T-helper 1 cell treated with Interleukin-12 subunit alpha and Interleukin-12 subunit beta and Interleukin-4 antibody, amounts not matched to agents 30 μg/mL and 1 μg/mL, for 36 hours (primary cell): ENCODE results near the gene RAD23B.

Experiments
- H3K27ac Mint-ChIP-seq: one replicate; pipeline ENCODE4 v1.8.0; 2021; ENCODE audit warnings: mild to moderate bottlenecking, mixed read lengths
- H3K27me3 Mint-ChIP-seq: one replicate; pipeline ENCODE4 v1.8.0; 2021; ENCODE audit warnings: low read depth, mixed read lengths
- H3K36me3 Mint-ChIP-seq: one replicate; pipeline ENCODE4 v1.8.0; 2021; ENCODE audit warnings: low read depth, mixed read lengths
- H3K4me1 Mint-ChIP-seq: one replicate; pipeline ENCODE4 v1.8.0; 2021; ENCODE audit warnings: low read depth, mixed read lengths
- H3K4me3 Mint-ChIP-seq: one replicate; pipeline ENCODE4 v1.8.0; 2021; ENCODE audit warnings: mild to moderate bottlenecking, moderate library complexity, mixed read lengths
- H3K9me3 Mint-ChIP-seq: one replicate; pipeline ENCODE4 v1.8.0; 2021; ENCODE audit warnings: mixed read lengths

RAD23B gene

GRCh38 chr9:107276966-107277710 is 5.9 kb upstream of the RAD23B start:
- Mint-ChIP-seq H3K27ac (no peak overlapping the region), H3K4me3 (no peak overlapping the region)

GRCh38 chr9:107277801-107278200 is 5.3 kb upstream of the RAD23B start:
- Mint-ChIP-seq H3K27me3 (peaks cover 25% of the 10 kb centered on the region), H3K9me3 (no peaks in the 10 kb centered on the region), H3K36me3 (no peaks in the 10 kb centered on the region), H3K4me3 (no peak overlapping the region), H3K4me1 (peaks cover 24% of the 10 kb centered on the region), H3K27ac (no peak overlapping the region)

More at GRCh38 chr9:107276966-107277710, 5.9 kb upstream of the RAD23B start:
- Mint-ChIP-seq H3K9me3 (no peaks in the 10 kb centered on the region), H3K27me3 (peaks cover 25% of the 10 kb centered on the region), H3K36me3 (no peaks in the 10 kb centered on the region), H3K4me1 (peaks cover 22% of the 10 kb centered on the region)

DNA sequence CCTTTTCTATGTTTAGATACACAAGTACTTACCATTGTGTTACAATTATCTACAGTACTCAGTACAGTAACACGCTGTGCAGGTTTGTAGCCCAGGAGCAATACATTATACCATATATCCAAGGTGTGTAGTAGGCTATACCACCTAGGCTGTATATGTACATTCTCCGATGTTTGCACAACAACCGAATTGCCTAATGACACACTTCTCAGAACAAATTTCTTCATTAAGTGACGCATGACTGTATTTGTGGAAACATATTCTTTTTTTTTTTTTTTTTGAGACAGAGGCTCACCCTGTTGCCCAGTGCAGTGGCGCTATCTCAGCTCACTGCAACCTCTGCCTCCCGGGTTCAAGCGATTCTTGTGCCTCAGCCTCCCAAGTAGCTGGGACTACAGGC is 4.0 kb upstream of the RAD23B start:
- H3K36me3 Mint-ChIP-seq: no peaks in the 10 kb centered on the region
- H3K9me3 Mint-ChIP-seq: no peaks in the 10 kb centered on the region
- H3K27me3 Mint-ChIP-seq: peaks cover 16% of the 10 kb centered on the region
- H3K4me1 Mint-ChIP-seq: peaks cover 19% of the 10 kb centered on the region
- H3K4me3 Mint-ChIP-seq: no peak overlapping the region
- H3K27ac Mint-ChIP-seq: no peak overlapping the region

DNA sequence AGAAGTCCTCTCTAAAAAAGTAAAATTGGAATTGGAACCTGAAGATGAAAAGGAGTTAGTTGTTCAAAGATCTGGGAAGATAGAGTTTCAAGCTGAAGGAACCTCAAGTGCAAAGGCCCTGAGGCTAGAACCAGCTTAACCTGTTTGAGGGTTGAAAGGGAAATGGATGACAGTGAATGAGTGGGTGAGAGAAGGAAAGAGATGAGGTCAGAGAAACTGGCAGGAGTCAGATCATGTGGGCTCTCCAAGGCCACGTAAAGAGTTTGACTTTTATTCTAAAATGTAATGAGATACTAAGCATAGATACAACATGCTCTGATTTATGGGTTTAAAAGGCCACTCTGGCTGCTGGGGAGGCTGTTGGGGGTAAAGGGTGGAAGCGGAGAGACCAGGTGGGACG is 2.5 kb upstream of the RAD23B start:
- Mint-ChIP-seq H3K27ac (no peak overlapping the region), H3K27me3 (peaks cover 5% of the 10 kb centered on the region), H3K36me3 (no peaks in the 10 kb centered on the region), H3K9me3 (no peaks in the 10 kb centered on the region), H3K4me3 (peak overlapping the region; percentile 41), H3K4me1 (peaks cover 24% of the 10 kb centered on the region)

DNA sequence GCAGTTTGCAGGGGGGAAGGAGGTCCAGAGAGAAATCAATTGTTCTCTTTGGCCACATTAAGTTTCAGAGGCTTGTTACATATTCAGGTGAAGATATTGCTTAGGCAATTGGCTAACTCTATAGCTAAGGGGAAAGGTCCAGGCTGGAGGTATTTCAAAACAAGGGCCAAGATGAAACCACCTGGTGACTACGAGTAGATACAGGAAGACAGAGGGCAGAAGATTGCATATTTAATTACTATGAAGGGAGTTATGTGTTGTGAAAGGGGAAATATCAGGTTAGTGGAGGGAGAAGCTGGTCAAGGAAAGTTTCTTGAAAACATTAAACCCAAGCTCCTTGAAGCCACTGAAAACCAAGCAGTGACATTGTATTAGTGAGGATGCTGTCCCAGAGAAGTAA is 1.9 kb upstream of the RAD23B start:
- Mint-ChIP-seq H3K4me1 (peaks cover 30% of the 10 kb centered on the region), H3K4me3 (peak overlapping the region; percentile 41), H3K27ac (no peak overlapping the region), H3K9me3 (no peaks in the 10 kb centered on the region), H3K36me3 (peaks cover 3% of the 10 kb centered on the region), H3K27me3 (peaks cover 2% of the 10 kb centered on the region)

- Mint-ChIP-seq H3K27ac (peak overlapping the region; percentile 87), H3K9me3 (no peaks in the 10 kb centered on the region), H3K27me3 (no peaks in the 10 kb centered on the region), H3K4me1 (peaks cover 34% of the 10 kb centered on the region), H3K36me3 (peaks cover 3% of the 10 kb centered on the region), H3K4me3 (peak overlapping the region; percentile 97)
Observed at GRCh38 chr9:107281922-107282667, 984 bp upstream of the RAD23B start.

DNA sequence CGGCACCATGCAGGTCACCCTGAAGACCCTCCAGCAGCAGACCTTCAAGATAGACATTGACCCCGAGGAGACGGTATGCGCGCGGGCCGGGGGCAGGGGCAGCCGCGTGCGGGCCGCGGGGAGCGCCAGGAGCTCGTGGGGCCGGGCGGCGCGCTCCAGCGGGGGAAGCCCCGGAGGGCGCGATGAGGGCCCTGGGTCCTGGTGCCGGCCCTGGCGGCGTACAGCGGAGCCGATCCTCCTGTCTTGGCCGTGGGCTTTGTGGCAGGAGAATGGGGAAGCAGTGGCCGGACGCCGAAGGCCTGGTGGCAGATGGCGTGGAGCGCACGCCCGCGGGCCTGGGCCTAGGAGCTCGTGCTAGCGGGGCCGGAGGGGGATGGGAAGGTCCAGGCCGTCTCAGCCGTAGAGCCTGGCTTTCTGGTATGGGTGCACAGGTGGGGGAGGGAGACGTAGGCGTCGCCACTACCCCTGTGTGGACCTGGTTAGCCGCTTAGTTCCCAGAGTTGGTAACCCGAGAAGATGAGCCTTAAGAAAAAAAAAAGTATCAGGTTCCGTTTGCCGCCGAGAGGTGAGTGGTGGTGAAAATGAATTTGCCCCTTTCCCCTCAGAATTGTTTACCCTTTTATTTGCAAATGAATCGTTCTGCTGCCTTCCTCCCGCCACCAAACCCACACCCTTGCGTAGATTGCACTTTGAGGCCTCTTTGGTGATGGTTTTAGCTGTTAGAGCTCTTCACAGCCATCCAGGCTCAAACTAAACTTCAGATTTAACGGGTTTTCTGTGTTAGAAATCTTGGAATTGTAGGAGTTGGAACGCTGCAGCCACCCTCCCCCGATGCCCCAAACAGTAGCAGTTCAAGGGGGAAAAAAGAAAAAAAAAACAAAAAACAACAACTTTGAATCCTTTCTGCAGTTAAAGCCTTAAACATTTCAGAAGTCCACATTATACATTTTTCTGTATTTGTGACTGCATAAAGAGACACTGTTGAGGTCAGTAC is 841 bp downstream of the RAD23B start:
- H3K27ac Mint-ChIP-seq: peak overlapping the region; percentile 94
- peaks cover 42% of the 10 kb centered on the region for H3K4me1 Mint-ChIP-seq
- H3K9me3 Mint-ChIP-seq: no peaks in the 10 kb centered on the region
- H3K36me3 Mint-ChIP-seq: peaks cover 3% of the 10 kb centered on the region
- no peaks in the 10 kb centered on the region for H3K27me3 Mint-ChIP-seq
- peak overlapping the region; percentile 92 for H3K4me3 Mint-ChIP-seq

GRCh38 chr9:107284636-107285035 is 1.6 kb downstream of the RAD23B start:
- Mint-ChIP-seq H3K27me3 (no peaks in the 10 kb centered on the region), H3K4me1 (peaks cover 47% of the 10 kb centered on the region), H3K27ac (peak overlapping the region; percentile 94), H3K4me3 (peak overlapping the region; percentile 92), H3K36me3 (peaks cover 3% of the 10 kb centered on the region), H3K9me3 (no peaks in the 10 kb centered on the region)

DNA sequence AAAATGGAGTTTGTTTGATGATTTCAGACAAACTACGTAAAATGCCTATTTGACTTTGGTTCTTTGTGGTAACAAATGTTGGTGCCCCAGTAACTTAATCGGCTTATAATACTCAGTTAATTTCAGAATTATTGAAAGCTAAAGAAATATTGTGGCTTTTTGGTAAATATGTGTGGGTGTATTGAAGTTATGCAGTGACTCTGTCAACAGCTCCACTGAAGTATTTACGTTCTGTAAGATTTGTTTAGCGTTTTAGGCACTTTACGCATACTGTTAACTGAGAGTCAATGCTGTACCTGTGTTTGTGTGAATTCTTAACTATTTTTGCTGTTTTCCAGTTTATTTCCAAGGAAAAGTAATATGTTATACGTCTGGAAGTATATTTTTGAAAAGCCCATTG is 2.2 kb downstream of the RAD23B start:
- H3K9me3 Mint-ChIP-seq: no peaks in the 10 kb centered on the region
- no peak overlapping the region for H3K27ac Mint-ChIP-seq
- H3K36me3 Mint-ChIP-seq: peaks cover 3% of the 10 kb centered on the region
- peak overlapping the region; percentile 92 for H3K4me3 Mint-ChIP-seq
- no peaks in the 10 kb centered on the region for H3K27me3 Mint-ChIP-seq
- H3K4me1 Mint-ChIP-seq: peaks cover 54% of the 10 kb centered on the region

- peaks cover 53% of the 10 kb centered on the region for H3K4me1 Mint-ChIP-seq
- peaks cover 5% of the 10 kb centered on the region for H3K36me3 Mint-ChIP-seq
- no peaks in the 10 kb centered on the region for H3K27me3 Mint-ChIP-seq
- peak overlapping the region; percentile 50 for H3K4me3 Mint-ChIP-seq
- no peaks in the 10 kb centered on the region for H3K9me3 Mint-ChIP-seq
- no peak overlapping the region for H3K27ac Mint-ChIP-seq
Observed at GRCh38 chr9:107286057-107286456, 3.0 kb downstream of the RAD23B start.

GRCh38 chr9:107288701-107289100 is 5.6 kb downstream of the RAD23B start:
- no peaks in the 10 kb centered on the region for H3K27me3 Mint-ChIP-seq
- H3K4me3 Mint-ChIP-seq: no peak overlapping the region
- H3K4me1 Mint-ChIP-seq: peaks cover 46% of the 10 kb centered on the region
- H3K36me3 Mint-ChIP-seq: peaks cover 5% of the 10 kb centered on the region
- no peaks in the 10 kb centered on the region for H3K9me3 Mint-ChIP-seq
- H3K27ac Mint-ChIP-seq: no peak overlapping the region

- Mint-ChIP-seq H3K27ac (no peak overlapping the region), H3K4me3 (no peak overlapping the region), H3K9me3 (no peaks in the 10 kb centered on the region), H3K27me3 (no peaks in the 10 kb centered on the region), H3K36me3 (peaks cover 5% of the 10 kb centered on the region), H3K4me1 (peaks cover 47% of the 10 kb centered on the region)
Observed at GRCh38 chr9:107290619-107291018, 7.5 kb downstream of the RAD23B start.

- Mint-ChIP-seq H3K4me3 (no peak overlapping the region), H3K27me3 (no peaks in the 10 kb centered on the region)
Observed at GRCh38 chr9:107292821-107293542, 9.9 kb downstream of the RAD23B start.

More at GRCh38 chr9:107292821-107293542, 9.9 kb downstream of the RAD23B start:
- Mint-ChIP-seq H3K27ac (no peak overlapping the region), H3K36me3 (peaks cover 2% of the 10 kb centered on the region), H3K4me1 (peaks cover 44% of the 10 kb centered on the region), H3K9me3 (no peaks in the 10 kb centered on the region)
